Activated naive CD8-positive, alpha-beta T cell treated with anti-CD3 and anti-CD28 coated beads, Interleukin-2, amount 50 U/mL, for 16 hours (primary cell): Measurements from ENCODE around the gene ELMO1.

Experiments
- DNase-seq: peaks from one replicate; pipeline ENCODE4 v3.0.0-alpha.2; 2020; ENCODE audit warnings: low read depth, low spot score

Gene ELMO1

DNA sequence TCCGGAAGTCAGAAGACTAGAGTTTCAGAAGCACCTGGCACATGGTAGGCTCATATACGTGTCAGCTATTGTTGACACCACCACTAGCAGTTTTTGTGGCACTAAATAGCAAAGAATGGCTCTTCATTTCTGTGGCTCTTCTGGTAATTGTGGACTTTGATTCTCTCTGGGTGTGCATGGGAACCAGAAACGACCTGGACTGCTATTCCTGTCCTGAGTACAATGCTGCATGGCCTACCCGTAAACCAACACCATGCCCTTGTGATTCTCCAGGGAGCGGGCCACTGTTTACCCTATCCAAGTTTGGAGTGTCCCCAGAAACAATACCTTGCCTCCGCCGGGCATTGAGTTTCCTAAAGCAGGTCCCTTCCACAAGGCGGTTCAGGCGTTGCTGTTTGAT lies 561.4 kb downstream of the ELMO1 start:
- no peak for DNase-seq

- no peak for DNase-seq
These were observed 563.8 kb downstream of the ELMO1 start for GRCh38 chr7:36884910-36885309.

DNA sequence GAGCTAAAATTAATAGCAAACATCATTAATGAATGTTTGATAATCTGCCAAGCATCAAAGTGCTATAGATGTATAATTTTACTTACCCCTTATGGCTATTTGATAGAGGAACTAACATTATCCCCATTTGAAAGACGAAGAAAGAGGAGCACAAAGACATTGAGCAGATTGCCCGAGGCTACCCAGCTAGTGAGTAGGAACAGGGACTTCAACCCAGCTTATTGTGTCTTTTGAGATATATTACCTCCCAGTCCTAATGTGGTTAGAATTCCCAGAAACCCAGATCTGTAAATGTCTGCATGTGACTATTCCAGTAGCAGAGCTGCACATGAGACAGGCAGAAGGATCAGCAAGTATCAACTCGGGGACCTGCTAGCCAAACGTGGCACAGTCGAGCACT lies 564.3 kb downstream of the ELMO1 start:
- DNase-seq, result no peak

DNA sequence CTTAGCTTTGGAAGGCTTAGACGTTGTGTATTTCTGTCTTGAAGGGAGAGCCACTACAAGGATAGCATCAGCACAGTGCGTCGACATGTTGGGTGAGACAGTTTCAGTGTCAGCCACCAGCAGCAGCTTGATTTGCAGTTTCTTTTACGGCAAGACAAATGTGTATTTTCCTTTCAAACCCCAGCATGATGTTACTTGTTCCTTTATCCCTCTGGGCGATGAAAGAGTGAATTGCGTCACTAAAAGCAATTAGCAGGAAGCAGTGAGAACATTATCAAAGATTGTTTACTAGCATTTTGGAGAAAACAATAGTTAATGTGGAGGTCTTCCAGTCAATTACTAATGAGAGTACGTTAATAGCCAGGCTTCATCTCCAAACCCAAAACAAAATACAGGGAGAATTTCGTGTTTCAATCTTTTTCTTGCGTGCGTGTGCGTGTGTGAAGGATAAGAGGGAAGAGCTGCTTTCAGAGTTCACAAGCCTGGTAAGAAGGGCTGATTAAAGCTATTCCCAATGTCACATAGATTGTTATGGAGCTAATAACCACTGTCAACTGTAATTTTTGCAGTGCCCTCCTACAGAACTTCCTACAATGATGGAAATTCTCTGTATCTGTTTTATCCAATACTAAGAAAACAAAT lies 567.3 kb downstream of the ELMO1 start:
- no peak for DNase-seq

DNA sequence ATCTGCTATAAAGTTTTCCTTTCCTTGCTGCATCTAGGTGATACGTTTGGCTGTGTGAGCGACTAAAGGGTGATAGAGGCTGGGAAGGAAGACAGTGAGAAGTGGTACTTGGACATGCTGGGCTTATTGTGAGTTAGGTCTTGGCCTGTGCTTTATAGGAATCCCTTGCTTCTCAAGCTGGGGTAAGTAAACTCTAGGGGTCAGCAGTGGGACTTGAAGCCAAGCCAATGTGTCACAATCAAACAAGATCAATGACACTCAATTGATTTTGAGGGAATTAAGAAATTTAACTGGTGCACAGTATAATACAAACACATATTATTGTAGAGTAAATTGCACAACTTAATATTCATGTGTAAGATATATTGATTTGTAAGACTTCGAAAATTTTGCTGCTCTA lies 568.6 kb downstream of the ELMO1 start:
- DNase-seq, result no peak

- DNase-seq, result no peak
These were observed 569.6 kb downstream of the ELMO1 start for GRCh38 chr7:36879021-36879420.

DNA sequence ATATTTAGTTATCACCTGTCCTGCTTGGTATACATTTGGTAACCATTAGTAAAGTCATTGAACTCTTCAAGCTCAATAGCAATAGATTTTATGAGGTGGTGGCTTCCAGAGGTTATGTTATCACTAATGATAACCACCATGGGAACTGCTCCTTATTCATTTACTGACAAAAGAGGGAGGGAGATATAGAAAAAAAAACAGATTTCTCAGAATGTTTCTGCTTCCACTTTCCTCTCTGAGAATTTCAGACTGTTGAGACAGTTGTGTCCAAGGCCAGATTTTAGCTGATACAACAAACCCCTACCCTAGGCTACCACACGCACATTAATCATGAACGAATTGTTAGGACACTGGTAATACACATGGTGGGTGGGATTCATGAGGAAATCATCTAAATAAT lies 570.4 kb downstream of the ELMO1 start:
- DNase-seq, result no peak

GRCh38 chr7:36875794-36876193 lies 572.9 kb downstream of the ELMO1 start:
- no peak for DNase-seq

DNA sequence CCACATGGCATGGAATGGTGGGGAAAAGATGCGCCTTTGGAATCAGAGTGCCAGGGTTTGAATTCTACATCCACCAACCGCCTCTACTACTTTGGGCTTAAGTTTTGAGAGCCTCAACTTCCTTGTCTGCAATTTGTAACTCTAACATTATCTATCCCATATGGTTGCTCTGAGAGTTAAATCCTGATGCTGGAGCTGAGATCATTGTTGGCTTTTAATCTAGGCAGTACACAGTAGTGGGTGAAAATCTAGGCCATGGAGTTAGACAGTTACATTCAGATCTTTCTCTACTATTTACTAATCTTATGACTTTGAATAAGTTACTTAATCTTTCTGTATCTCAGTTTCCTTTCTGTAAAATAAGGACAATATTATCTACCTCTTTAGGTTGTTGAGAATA lies 574.6 kb downstream of the ELMO1 start:
- DNase-seq, result no peak

DNA sequence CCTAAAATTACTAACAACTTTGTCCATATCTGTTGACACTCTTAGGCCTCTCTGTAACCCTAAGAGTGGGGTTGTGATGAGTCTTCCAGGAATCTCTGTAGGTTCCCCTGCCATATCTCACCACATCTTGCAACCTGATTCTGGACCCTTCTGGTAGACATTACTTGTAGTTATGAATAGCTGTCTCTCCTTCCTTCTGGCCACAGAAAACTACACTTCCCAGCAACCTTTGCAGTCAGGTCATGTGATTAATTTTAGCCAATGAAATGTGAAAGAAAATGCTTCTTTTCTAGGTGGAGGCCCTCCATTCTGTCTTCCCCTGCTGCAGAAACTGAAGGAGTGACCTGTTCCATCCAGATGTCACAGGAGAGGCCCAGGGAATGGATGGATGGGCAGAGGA lies 576.8 kb downstream of the ELMO1 start:
- DNase-seq, result no peak

- no peak for DNase-seq
These were observed 577.3 kb downstream of the ELMO1 start for GRCh38 chr7:36871355-36871738.

- DNase-seq, result no peak
These were observed 577.9 kb downstream of the ELMO1 start for GRCh38 chr7:36870625-36871354.

DNA sequence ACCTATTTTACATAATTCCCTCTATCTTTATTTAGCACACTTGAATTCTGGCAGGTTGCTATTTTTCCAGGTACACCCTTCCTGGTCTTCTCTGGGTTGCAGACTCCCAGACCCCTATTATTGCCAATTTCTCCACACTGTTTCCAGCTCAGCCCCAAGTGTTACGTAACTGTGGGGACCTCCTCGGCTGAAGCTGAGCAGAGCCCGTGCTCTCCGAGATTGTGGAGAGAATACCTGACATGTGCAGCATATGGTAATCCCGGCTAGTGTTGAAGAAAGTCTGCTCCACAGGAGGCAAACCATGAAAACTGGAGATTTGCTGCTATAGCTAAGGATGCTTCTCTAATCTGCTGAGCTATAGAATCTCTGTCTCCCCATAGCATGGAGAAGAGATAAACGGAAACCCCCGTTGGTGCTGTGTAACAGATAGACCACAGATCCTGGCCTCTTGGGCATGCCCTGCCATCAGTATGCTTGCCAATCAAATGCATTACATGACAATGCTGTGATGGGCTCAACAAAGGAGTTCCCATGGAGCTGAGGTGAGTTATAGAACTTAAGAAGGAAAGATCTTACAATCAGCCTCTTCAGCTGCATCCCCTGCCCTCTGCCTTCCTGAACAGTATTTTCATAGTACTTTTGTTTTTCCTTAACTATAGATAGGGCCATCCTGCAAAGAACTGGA lies 579.8 kb downstream of the ELMO1 start:
- DNase-seq, result no peak

GRCh38 chr7:36865019-36865418 lies 583.6 kb downstream of the ELMO1 start:
- DNase-seq, result no peak

DNA sequence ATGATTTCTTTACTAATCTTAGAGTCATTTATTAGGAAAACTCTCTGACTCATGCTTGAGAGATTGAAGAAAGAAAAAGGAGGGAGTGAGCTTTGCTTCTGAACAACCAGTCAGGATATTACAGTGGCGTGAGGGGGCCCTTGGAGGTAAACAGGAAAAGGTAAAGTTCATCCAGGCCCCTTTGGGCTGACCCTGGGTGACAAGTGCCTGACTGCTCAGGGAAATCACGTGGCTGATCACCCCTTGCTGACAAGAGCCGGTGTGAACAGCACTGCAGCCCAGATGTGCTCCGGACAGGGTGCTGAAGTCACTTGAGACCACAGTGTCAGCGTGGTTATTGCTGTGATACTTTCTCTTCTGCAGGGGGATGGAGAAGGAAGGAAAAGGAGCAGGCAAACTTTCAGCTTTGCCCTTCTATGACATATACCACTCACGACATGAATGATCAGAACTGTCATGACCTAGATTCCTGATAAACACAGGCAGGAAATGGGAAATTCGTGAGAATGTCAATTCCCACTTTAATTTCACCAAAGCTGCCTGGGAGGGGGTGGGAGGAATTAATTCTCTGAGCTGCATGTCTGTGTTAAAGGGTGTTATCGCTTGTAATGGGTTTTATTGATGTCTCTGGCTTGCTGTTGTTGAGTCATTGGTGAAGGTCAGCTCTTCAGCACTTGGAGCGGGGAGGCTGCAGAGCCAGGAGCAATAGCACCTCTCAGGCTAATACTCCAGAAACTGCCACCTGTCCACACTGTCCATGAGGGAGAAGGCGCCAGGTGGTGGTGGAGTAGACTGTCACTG lies 584.6 kb downstream of the ELMO1 start:
- no peak for DNase-seq

DNA sequence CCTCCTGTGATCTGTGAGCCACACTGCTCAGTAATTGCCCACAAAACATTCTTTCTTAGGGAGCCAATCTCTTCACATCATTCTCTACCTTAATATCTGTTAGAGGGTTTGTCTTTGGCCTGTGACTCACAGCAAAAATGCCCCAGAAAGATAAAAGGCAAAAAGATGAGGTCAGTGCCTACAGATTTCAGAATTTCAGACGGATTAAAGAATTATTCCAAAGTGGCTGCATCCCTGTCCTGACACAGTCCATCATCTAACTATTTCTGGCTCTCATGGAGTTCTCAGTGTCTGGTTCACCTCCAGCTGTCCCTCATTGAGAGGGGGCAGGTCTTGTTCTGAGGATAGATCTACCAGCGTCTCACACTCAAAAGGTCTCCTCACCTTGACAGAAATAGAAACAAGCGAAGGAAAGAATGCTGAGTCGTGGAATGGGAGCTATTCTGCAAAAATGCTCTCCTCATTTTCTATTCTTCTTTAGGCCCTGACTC lies 585.8 kb downstream of the ELMO1 start:
- no peak for DNase-seq

DNA sequence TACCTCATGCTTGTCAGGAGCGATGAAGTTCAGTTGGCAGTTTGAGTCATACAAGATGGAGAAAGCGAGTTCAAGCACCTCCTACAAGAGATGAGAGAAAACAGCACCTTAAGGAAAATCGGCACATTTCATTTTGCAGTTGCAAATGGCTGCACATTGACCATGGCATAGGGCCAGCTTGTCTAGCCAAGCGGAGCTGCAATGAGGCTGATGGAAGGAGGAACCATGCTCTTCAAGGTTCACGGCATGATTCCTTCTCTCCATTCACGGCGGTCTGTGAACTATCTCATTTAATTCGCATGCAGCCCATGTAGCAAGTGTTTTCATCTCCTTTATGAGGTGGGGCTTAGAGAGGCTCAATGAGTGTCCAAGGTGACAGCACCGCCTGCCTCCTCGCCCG lies 587.0 kb downstream of the ELMO1 start:
- DNase-seq, result no peak

DNA sequence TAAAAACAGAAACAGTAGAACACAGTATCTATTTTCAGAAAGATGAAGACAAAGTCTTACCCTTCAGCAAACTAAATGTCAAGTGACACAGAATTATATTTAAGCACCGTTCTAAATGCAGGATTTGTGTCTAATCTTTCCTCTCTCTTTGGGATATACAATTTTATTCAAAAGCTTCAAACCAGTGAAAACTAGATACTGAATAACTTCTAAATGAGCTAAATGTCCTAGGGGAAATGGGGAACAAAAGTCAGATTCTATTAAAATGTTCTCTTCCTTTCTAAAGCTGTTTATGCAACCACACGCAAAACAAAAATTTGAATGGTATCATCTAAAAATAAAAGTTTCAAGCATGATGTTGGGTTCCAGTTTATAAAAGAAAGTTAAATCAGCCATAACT lies 588.0 kb downstream of the ELMO1 start:
- DNase-seq, result no peak

DNA sequence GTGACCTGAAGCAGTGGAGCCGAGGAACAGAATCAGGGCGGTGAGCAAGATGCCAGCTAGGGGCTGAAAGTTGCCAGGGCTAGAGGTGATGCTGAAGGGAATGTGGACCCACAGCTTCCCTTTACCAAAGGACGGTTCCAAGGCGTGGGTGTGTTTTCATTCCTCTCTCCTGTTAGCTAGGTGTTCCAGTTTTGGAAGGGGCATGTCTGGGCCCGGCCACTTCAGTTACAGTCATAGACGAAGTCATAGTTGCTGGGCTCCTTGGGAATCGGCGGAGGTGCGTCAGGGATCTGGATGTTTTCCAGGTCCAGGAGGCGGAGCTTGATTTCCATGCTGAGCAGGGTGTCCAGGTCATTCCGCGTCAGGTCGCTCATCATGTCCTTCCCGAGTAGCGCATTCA lies 593.3 kb downstream of the ELMO1 start:
- DNase-seq, result no peak

DNA sequence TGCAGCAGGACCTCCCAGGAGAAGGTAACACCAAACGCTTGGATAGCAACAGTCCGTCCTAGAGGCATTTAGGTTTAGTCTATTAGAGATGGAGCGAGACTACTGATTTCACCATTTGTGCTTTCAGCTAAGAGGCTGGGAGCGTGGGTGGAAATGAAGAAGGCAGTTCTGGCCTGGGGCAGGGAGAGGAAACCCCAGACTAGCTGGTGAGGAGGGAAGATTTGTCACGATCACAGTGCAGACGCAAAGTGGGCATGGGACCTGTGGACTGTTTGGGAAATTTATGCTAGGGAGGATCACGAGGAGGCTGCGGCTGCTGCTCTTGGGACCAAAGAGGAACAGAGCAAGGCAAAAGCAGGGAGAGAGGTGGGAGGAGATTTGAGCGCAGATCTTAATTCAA lies 594.0 kb downstream of the ELMO1 start:
- no peak for DNase-seq

DNA sequence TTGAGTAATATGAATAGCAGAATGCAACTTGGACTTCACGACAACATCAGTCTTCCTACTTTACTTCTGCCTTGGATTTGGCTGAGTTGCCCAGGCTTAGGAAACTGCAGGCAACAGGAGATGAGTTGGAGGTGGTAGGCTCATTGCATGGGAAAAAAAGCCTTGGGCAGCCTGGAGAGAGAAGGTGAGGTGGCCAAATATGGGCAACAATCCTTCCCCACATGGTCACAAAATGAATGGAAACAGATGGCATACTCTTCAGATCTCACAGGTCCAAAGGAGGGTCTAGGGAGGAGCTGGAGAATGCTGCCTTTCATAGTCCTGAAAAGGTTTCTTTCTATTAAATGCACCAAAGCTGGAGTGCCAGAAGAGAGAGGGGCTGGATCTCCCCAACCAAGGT lies 595.7 kb downstream of the ELMO1 start:
- no peak for DNase-seq

- no peak for DNase-seq
These were observed 596.6 kb downstream of the ELMO1 start for GRCh38 chr7:36852017-36852416.
